H1 (cell line): Measurements from ENCODE around the gene RIBC2. TPM values are rescaled to one million over a fixed set of nuclear protein-coding genes. Genes with fewer than 3 reads are reported as not detected.
"Not testable (repeated sequence)": the region's sequence is repeated elsewhere in the genome, so short reads cannot be mapped to it uniquely, and the experiment has no call there.

Source experiments
- CTCF ChIA-PET: fragments of 300-600 bp; sonication (Branson Sonifier 250); formaldehyde crosslinking; loops from one replicate; lab custom pipeline; 2021; ENCODE audit not compliant: partially characterized antibody; lab: Charles Lee
- POLR2A ChIA-PET: fragments of 300-600 bp; sonication (Branson Sonifier 250); formaldehyde crosslinking; loops from one replicate; lab custom pipeline; 2021; ENCODE audit warnings: inconsistent platforms; ENCODE audit not compliant: partially characterized antibody; lab: Charles Lee
- DNase-seq, 2 experiments: peaks; one replicate each; pipeline versions ENCODE4 v3.0.0 to v3.0.0-alpha.2; 2010 to 2022; ENCODE audit warnings: low spot score in 2 of 2, low read depth in 1 of 2, mixed read lengths in 1 of 2
- FAIRE-seq: peaks from 2 replicates; lab custom pipeline; 2011; peaks lifted over from hg19 to GRCh38; lab: Jason Lieb, UNC
- H2AFZ ChIP-seq: 2 replicates; pipeline ENCODE4 v1.8.1; 2012; ENCODE audit warnings: low read length, inconsistent platforms
- H2AK5ac ChIP-seq: 2 replicates; pipeline ENCODE4 v1.6.1; 2013; ENCODE audit warnings: low read depth, low read length
- H2BK120ac ChIP-seq: replicated peaks from 2 replicates; pipeline ENCODE3; 2013; ENCODE audit warnings: low read depth, low read length, inconsistent platforms
- H2BK12ac ChIP-seq: 2 replicates; pipeline ENCODE4 v1.6.1; 2013; ENCODE audit warnings: low read depth, low read length
- H2BK15ac ChIP-seq: 2 replicates; pipeline ENCODE4 v1.6.1; 2013; ENCODE audit warnings: low read length
- H2BK20ac ChIP-seq: 2 replicates; pipeline ENCODE4 v1.6.1; 2013; ENCODE audit warnings: low read length
- H2BK5ac ChIP-seq: 2 replicates; pipeline ENCODE4 v1.6.1; 2013; ENCODE audit warnings: low read depth, low read length
- H3K14ac ChIP-seq: 2 replicates; pipeline ENCODE4 v1.6.1; 2013; ENCODE audit warnings: inconsistent platforms; ENCODE audit not compliant: insufficient read length
- H3K18ac ChIP-seq: 2 replicates; pipeline ENCODE4 v1.6.1; 2013; ENCODE audit warnings: low read length; ENCODE audit errors: extremely low read depth
- H3K23ac ChIP-seq: 2 replicates; pipeline ENCODE4 v1.6.1; 2013; ENCODE audit warnings: inconsistent platforms; ENCODE audit not compliant: insufficient read length
- H3K23me2 ChIP-seq: 2 replicates; pipeline ENCODE4 v1.6.1; 2013; ENCODE audit warnings: low read depth, low read length
- H3K27ac ChIP-seq: 2 replicates; pipeline ENCODE4 v1.6.1; 2011; ENCODE audit warnings: low read depth, low read length, inconsistent platforms
- H3K27me3 ChIP-seq, 4 experiments: replicated peaks in 1 of 4; 1 replicate in 1 of 4; 2 replicates in 3 of 4; pipeline versions ENCODE4 v1.6.1 to v1.8.1; 2011 to 2013; ENCODE audit warnings: low read length in 3 of 4, mild to moderate bottlenecking in 3 of 4, inconsistent platforms in 2 of 4, mixed read lengths in 2 of 4, moderate library complexity in 1 of 4; ENCODE audit not compliant: control insufficient read depth in 3 of 4, insufficient read depth in 3 of 4; ENCODE audit errors: extremely low read depth in 1 of 4
- H3K36me3 ChIP-seq, 4 experiments: 2 replicates each; pipeline versions ENCODE4 v1.6.1 to v1.8.1; 2011 to 2013; ENCODE audit warnings: mild to moderate bottlenecking in 4 of 4, low read length in 3 of 4, moderate library complexity in 2 of 4, control low read depth in 1 of 4, inconsistent platforms in 1 of 4; ENCODE audit not compliant: insufficient read depth in 4 of 4, control insufficient read depth in 2 of 4
- H3K4ac ChIP-seq: replicated peaks from 2 replicates; pipeline ENCODE3; 2013; ENCODE audit warnings: low read length, low read depth, mixed read lengths, inconsistent platforms; ENCODE audit not compliant: insufficient read length
- H3K4me1 ChIP-seq, 4 experiments: replicated peaks in 1 of 4; 1 replicate in 1 of 4; 2 replicates in 3 of 4; pipeline versions ENCODE4 v1.6.1 to v1.8.1; 2011 to 2013; ENCODE audit warnings: low read length in 3 of 4, inconsistent platforms in 2 of 4, mixed read lengths in 1 of 4; ENCODE audit not compliant: insufficient read depth in 4 of 4, control insufficient read depth in 3 of 4
- H3K4me2 ChIP-seq, 2 experiments: 2 replicates each; pipeline versions ENCODE4 v1.6.1 to v1.8.1; 2011 to 2013; ENCODE audit warnings: low read depth in 2 of 2, low read length in 2 of 2, control low read depth in 1 of 2, inconsistent platforms in 1 of 2, mild to moderate bottlenecking in 1 of 2; ENCODE audit not compliant: insufficient read depth in 1 of 2
- H3K4me3 ChIP-seq, 4 experiments: fragments of 200-600, 300-600 bp in 1 of 4; sonication (generic), shearing (Covaris generic), sonication (Bioruptor Twin) in 1 of 4; 2 replicates each; pipeline versions ENCODE4 v1.5.1 to v1.8.1; 2011 to 2016; ENCODE audit warnings: low read length in 4 of 4, low read depth in 3 of 4, control low read depth in 2 of 4, inconsistent platforms in 2 of 4, mild to moderate bottlenecking in 2 of 4, mixed read lengths in 1 of 4, moderate library complexity in 1 of 4; ENCODE audit not compliant: insufficient read depth in 2 of 4; ENCODE audit errors: extremely low read depth in 1 of 4
- H3K56ac ChIP-seq: replicated peaks from 2 replicates; pipeline ENCODE3; 2013; ENCODE audit warnings: low read depth, mild to moderate bottlenecking, mixed read lengths, low read length, inconsistent platforms; ENCODE audit not compliant: insufficient read length
- H3K79me1 ChIP-seq: 2 replicates; pipeline ENCODE4 v1.6.1; 2013; ENCODE audit warnings: low read depth, low read length, control low read depth
- H3K79me2 ChIP-seq, 2 experiments: 2 replicates each; pipeline versions ENCODE4 v1.6.1 to v1.8.1; 2012 to 2013; ENCODE audit warnings: low read length in 2 of 2, mild to moderate bottlenecking in 2 of 2, inconsistent platforms in 1 of 2; ENCODE audit not compliant: insufficient read depth in 2 of 2, control insufficient read depth in 1 of 2
- H3K9ac ChIP-seq, 4 experiments: replicated peaks in 1 of 4; 1 replicate in 1 of 4; 2 replicates in 3 of 4; pipeline versions ENCODE4 v1.6.1 to v1.8.1; 2011 to 2013; ENCODE audit warnings: low read depth in 3 of 4, low read length in 3 of 4, control low read depth in 2 of 4, mild to moderate bottlenecking in 2 of 4, moderate library complexity in 2 of 4, inconsistent platforms in 1 of 4; ENCODE audit errors: extremely low read depth in 1 of 4
- H3K9me3 ChIP-seq, 2 experiments: 2 replicates each; pipeline versions ENCODE4 v1.6.1 to v1.8.1; 2012 to 2013; ENCODE audit warnings: mild to moderate bottlenecking in 2 of 2, moderate library complexity in 2 of 2, control low read depth in 1 of 2, inconsistent platforms in 1 of 2, low read depth in 1 of 2, low read length in 1 of 2, mixed read lengths in 1 of 2; ENCODE audit not compliant: insufficient read depth in 2 of 2
- H4K20me1 ChIP-seq, 2 experiments: replicated peaks in 1 of 2; 2 replicates each; pipeline versions ENCODE3 to v1.8.1; 2011 to 2013; ENCODE audit warnings: inconsistent platforms in 2 of 2, low read length in 2 of 2, mild to moderate bottlenecking in 1 of 2; ENCODE audit not compliant: insufficient read depth in 2 of 2, control insufficient read depth in 1 of 2
- H4K5ac ChIP-seq: 2 replicates; pipeline ENCODE4 v1.6.1; 2013; ENCODE audit warnings: low read length, low read depth, mixed read lengths, inconsistent platforms; ENCODE audit not compliant: insufficient read length
- H4K8ac ChIP-seq: 2 replicates; pipeline ENCODE4 v1.8.0; 2013; ENCODE audit warnings: mild to moderate bottlenecking, moderate library complexity, low read length, inconsistent platforms; ENCODE audit not compliant: insufficient read depth; ENCODE audit errors: extremely low read depth
- H4K91ac ChIP-seq: replicated peaks from 2 replicates; pipeline ENCODE3; 2013; ENCODE audit warnings: low read length, mixed read lengths, inconsistent platforms; ENCODE audit not compliant: insufficient read length
- JUND ChIP-seq: IDR thresholded peaks from 2 replicates; pipeline ENCODE4 v1.6.1; 2011; ENCODE audit warnings: mild to moderate bottlenecking, improper control_type of control experiment, low read length
- POLR2A ChIP-seq, 2 experiments: IDR thresholded peaks; 1 replicate in 1 of 2; 2 replicates in 1 of 2; pipeline ENCODE4 v1.6.1; 2011; ENCODE audit warnings: low read depth in 2 of 2, low read length in 2 of 2, mild to moderate bottlenecking in 2 of 2; ENCODE audit errors: control extremely low read depth in 1 of 2
- TCF12 ChIP-seq: IDR thresholded peaks from 2 replicates; pipeline ENCODE4 v1.6.1; 2011; ENCODE audit warnings: low read depth, mild to moderate bottlenecking, low read length
- WGBS, 2 experiments: shearing (Covaris generic) in 1 of 2; methylation state at CpG; one replicate each; pipeline versions ENCODE4 v1.1.6 to v1.1.7; 2013 to 2015; ENCODE audit warnings: low lambda C conversion rate in 2 of 2, mixed read lengths in 2 of 2, inconsistent platforms in 1 of 2, low coverage in 1 of 2, missing lambda C conversion rate in 1 of 2; ENCODE audit not compliant: insufficient replicate concordance in 2 of 2, insufficient coverage in 1 of 2, insufficient read length in 1 of 2; ENCODE audit errors: extremely low coverage in 1 of 2, missing lambda C conversion rate in 1 of 2; 5-methylcytosine and 5-hydroxymethylcytosine counted together
- polyA plus RNA-seq, 7 experiments: library from polyadenylated mRNA; depleted of rRNA in 3 of 7; stranded (reverse) in 5 of 7; unstranded in 2 of 7; fragments of >200 nt in 5 of 7; fragments of 200-250 nt in 2 of 7; gene quantifications; 1 replicate in 5 of 7; 2 replicates in 1 of 7; 4 replicates in 1 of 7; pipeline versions ENCODE4 v1.2.1 to v1.2.3, GENCODE V29; 2011 to 2013; ENCODE audit warnings: missing spikeins in 2 of 7, mixed read lengths in 2 of 7
- total RNA-seq: library from RNA; stranded (reverse); fragmentation: NEBNext Ultra II Directional; extraction: Animal tissue kit (Norgen Biotek cat#: 25700); gene quantifications from 2 replicates; pipeline ENCODE4 v1.2.1, GENCODE V29; 2021
- TF ChIP-seq, protein P1 (sequence below), 3 experiments: IDR thresholded peaks; 1 replicate in 2 of 3; 2 replicates in 1 of 3; pipeline versions ENCODE4 v1.5.1 to v1.6.1; 2011; ENCODE audit warnings: low read length in 3 of 3, mild to moderate bottlenecking in 3 of 3, inconsistent platforms in 2 of 3, low read depth in 1 of 3, moderate library complexity in 1 of 3; ENCODE audit not compliant: insufficient read depth in 1 of 3; ENCODE audit errors: control extremely low read depth in 1 of 3

Gene RIBC2
- total and polyA plus RNA-seq, 2 of the 8 experiments (the other 6 are each of a cell fraction or from before 2014, with no cell fraction given): 0.79 to 2.1 TPM

DNA sequence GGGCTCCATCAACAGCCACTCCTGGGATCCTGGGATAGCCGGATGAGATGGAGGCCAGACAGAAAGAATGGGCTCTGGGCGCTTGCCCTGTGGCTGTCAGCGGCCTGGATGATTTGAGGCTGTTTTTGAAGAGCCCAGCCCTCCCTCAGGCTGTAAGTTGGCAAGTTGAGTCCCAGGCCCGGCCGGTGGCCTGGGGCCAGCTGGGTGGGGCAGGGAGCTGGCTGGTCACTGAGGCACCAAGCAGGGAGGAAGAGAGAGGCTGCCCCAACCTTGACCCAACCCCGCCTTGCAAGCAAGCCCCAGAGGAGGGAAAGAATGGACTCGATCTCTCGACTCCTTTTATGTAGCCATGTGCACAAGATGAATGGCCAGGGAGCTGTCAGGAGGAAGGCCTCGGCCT lies 34.9 kb downstream of the RIBC2 start (continued):
- TF ChIP-seq, protein P1, sequence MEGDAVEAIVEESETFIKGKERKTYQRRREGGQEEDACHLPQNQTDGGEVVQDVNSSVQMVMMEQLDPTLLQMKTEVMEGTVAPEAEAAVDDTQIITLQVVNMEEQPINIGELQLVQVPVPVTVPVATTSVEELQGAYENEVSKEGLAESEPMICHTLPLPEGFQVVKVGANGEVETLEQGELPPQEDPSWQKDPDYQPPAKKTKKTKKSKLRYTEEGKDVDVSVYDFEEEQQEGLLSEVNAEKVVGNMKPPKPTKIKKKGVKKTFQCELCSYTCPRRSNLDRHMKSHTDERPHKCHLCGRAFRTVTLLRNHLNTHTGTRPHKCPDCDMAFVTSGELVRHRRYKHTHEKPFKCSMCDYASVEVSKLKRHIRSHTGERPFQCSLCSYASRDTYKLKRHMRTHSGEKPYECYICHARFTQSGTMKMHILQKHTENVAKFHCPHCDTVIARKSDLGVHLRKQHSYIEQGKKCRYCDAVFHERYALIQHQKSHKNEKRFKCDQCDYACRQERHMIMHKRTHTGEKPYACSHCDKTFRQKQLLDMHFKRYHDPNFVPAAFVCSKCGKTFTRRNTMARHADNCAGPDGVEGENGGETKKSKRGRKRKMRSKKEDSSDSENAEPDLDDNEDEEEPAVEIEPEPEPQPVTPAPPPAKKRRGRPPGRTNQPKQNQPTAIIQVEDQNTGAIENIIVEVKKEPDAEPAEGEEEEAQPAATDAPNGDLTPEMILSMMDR (IDR thresholded peaks at IDR 0.05; ENCODE audit: control extremely low read depth in 1 of 3, insufficient read depth in 1 of 3, low read depth in 1 of 3, low read length in 3 of 3): no peak
- TF ChIP-seq JUND (no peak), TCF12 (no peak), POLR2A (IDR thresholded peaks at IDR 0.05; ENCODE audit: control extremely low read depth in 1 of 2, low read depth in 2 of 2, low read length in 2 of 2) (no peak)

DNA sequence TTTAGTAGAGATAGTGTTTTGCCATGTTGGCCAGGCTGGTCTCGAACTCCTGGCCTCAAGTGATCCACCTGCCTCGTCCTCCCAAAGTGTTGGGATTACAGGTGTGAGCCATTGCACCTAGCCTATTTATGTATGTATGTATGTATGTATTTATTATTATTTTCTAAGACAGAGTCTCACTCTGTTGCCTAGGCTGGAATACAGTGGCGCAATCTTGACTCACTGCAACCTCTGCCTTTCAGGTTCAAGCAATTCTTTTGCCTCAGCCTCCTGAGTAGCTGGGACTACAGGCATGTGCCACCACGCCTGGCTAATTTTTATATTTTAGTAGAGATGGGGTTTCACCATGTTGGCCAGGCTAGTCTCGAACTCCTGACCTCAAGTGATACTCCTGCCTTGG lies 35.9 kb downstream of the RIBC2 start:
- POLR2A ChIA-PET: not testable (repeated sequence)

More for the DNA sequence above, 35.9 kb downstream of the RIBC2 start:
- H3K79me2 ChIP-seq, H3K4me2 ChIP-seq, H3K4ac ChIP-seq, H4K5ac ChIP-seq, H3K9me3 ChIP-seq, H3K27me3 ChIP-seq, H2BK120ac ChIP-seq, DNase-seq, H3K27ac ChIP-seq, H3K79me1 ChIP-seq, H2BK20ac ChIP-seq, H3K36me3 ChIP-seq, H4K20me1 ChIP-seq, H3K14ac ChIP-seq, H2AK5ac ChIP-seq, H3K56ac ChIP-seq, H3K9ac ChIP-seq, FAIRE-seq, CTCF ChIA-PET, H2BK5ac ChIP-seq, H4K8ac ChIP-seq, H3K4me3 ChIP-seq, H3K23ac ChIP-seq, H2BK12ac ChIP-seq, H2BK15ac ChIP-seq, H2AFZ ChIP-seq, H3K4me1 ChIP-seq, H3K23me2 ChIP-seq, H4K91ac ChIP-seq, H3K18ac ChIP-seq: not testable (repeated sequence)
- WGBS, 2 experiments: 92% methylated on average over 5 of the region's 5 CpGs; no CpG with 5 or more reads in 1 of the 2 experiments
